Esophagus muscularis mucosa (tissue), 4 donors: ENCODE data around the gene CUX1.

Experiments used
- EP300 ChIP-seq: sonication (generic); formaldehyde crosslinking; IDR thresholded peaks from one replicate; pipeline ENCODE4 v1.6.1; 2017; ENCODE audit warnings: antibody characterized with exemption
- POLR2A ChIP-seq: fragments of 450-650 bp; IDR thresholded peaks from one replicate; pipeline ENCODE4 v1.6.1; 2017; ENCODE audit warnings: antibody characterized with exemption, moderate library complexity, mild to moderate bottlenecking, low read depth
- POLR2AphosphoS5 ChIP-seq, 2 donors: sonication (generic); formaldehyde crosslinking; IDR thresholded peaks; one replicate each; pipeline ENCODE4 v1.6.1; 2017; ENCODE audit warnings: antibody characterized with exemption in 2 of 2
- TF ChIP-seq, protein P1 (sequence below), 3 experiments: fragments of 200-600 bp in 2 of 3; fragments of 450-650 bp in 1 of 3; sonication (generic) in 2 of 3; IDR thresholded peaks; one replicate each; pipeline ENCODE4 v1.5.1; 2017 to 2019; ENCODE audit warnings: antibody characterized with exemption in 3 of 3, mild to moderate bottlenecking in 2 of 3, moderate library complexity in 1 of 3

DNA sequence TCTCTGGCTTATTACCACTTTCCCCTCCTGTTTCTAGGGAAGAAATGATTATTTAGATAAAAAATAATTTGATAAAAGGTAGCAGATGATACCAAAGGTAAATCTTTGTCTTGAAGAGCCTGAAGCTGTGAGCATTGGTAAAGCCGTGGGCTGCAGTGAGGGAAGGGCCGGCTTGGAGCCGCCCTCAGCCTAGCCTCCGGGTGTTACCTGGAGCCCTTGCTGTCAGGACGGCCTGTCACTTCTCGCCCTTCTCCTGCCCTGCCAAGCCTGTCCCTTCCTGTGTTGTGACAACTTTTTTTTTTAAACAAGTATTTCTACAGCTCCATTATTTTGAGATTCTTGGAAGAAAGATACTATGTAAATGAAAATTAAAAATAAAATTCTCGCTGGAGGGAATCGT, 7.0 kb downstream of the CUX1 start:
- TF ChIP-seq, protein P1, sequence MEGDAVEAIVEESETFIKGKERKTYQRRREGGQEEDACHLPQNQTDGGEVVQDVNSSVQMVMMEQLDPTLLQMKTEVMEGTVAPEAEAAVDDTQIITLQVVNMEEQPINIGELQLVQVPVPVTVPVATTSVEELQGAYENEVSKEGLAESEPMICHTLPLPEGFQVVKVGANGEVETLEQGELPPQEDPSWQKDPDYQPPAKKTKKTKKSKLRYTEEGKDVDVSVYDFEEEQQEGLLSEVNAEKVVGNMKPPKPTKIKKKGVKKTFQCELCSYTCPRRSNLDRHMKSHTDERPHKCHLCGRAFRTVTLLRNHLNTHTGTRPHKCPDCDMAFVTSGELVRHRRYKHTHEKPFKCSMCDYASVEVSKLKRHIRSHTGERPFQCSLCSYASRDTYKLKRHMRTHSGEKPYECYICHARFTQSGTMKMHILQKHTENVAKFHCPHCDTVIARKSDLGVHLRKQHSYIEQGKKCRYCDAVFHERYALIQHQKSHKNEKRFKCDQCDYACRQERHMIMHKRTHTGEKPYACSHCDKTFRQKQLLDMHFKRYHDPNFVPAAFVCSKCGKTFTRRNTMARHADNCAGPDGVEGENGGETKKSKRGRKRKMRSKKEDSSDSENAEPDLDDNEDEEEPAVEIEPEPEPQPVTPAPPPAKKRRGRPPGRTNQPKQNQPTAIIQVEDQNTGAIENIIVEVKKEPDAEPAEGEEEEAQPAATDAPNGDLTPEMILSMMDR (IDR thresholded peaks at IDR 0.05), result no peak
- no peak for TF ChIP-seq POLR2A
- no peak for TF ChIP-seq POLR2AphosphoS5 (IDR thresholded peaks at IDR 0.05)
- no peak for TF ChIP-seq EP300
